ENCODE data around the gene SELPLG.
A peak's percentile ranks its signal among the peaks of the same experiment; 100 is the strongest.
"Not testable (repeated sequence)": the region's sequence is repeated elsewhere in the genome, so short reads cannot be mapped to it uniquely, and the experiment has no call there.

SELPLG gene

DNA sequence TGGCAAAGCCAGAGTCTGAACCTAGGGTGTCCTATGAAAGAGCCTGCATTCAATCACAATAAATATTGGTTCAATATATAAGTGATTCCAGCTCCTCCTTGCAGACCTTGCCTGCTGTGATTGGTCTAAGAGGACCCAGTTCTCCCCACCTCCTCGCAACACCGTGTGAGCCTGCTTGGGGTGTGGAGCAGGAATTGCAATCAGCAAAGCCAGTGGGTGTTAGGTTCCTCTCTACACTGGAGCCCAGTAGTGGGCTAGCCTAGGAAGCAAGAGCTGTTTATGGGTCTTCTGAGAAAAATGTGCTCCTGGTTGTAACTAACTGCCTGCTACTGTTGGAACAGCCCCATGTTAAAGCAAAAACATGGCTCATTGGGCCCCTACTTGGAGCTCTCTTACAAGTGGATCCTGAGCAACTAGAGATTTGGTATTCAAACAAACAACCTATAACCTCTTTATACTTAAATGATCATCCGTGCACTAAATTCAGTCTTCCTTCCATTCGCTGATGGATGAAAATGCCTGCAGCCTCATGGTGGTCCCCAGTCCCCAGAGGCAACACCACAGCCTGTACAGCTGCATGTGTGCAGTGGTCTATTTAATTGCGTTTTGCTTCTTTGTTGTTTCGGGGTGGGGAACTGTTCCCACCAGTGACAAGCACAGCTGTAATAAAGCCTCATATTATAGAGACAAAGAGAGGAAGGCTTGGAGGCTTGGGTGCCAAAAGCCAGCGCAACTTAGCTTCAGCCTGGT lies 3.7 kb upstream of the SELPLG start:
- no peak for DNase-seq

DNA sequence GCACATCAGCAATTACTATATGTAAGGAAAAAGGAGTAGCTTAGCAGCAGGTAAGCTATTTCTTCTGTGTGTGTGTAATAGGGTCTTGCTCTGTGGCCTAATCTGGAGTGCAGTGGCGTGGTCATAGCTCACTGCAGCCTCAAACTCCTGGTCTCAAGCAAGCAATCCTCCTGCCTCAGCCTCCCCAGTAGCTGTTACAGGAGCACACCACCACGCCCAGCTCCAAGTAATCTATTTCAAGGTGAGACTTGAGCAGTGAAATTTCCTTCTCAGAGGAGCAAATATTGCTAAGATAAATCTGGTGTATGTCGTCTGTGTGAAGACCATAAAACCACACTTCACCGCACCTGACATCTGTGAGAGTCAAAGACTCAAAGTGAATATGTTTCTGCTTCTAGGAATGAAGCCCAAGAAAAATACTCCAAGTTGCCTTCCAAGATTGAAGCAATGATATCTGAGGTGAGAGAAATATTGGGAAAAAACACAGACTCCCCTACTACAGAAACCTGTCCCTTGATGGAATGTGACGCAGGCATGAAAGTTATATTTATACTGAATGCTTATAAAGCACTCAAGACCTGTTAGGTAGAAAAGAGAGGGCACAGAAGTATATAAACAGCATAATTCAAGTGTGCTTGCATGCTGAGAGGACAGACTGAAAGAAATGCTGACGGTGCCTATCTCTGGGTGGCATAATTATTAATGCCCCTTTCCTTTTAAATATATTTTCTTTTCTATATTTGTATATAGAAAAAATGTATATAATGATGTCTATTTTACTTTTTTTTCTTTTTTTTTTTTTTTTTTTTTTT lies 2.5 kb upstream of the SELPLG start:
- DNase-seq, result peak in 1 of 3 experiments; percentile 34

DNA sequence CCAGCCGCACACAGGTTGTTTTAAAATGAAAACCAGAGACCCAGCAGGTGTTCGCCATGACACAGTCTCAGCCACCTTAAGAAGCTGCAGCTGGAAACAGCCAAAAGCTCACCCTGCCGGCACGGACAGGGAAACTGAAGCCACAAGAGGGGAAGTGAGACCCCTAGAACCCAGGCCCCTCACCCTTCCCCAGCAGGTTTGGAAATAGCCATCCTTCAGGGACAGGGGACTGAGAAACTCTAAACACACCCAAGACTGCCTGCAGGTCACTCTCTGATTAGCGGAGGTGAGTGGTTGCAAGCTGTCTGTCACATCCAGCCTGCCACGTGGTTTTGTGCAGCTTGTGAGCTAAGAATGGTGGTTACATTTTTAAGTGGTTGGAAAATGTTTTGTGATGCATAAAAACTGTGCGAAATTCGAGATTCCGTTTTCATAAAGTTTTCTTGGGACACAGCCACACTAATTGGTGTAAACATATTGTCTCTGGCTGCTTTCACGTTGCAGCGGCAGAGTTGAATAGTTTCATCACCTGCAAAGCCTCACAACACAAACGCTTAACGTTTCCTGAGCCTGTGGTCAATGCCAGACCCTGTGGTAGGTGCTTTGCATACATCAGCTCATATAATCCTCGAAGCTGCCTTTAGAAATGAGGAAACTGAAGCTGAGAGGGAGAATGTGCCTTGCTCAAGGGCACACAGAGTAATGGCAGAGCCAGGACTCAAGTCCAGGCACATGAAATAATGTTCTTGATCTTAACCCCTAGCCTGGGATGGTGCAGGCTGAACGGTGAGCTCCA lies 1.7 kb upstream of the SELPLG start:
- peak; percentile 21 to 80 (median 43) for DNase-seq

DNA sequence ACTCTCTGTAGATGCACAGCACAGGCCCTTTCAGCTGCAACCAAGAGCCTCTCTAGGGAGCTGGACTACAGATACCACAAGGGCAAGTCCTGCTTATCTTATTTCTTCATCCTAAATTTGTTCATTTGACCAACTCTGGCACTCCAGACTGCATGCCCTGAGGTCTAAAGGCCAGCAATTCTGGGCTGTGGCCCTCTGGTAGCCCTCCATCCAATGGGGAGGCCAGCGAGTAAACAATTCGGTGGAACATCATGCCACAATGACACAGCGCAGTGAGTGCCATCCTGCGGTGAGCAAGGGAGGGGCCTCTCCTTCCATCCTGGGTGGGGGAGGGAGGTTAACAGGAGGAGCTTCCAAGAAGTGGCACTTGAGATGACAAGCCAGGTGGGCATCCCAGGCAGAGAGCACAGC lies 652 bp upstream of the SELPLG start:
- peak; percentile 36 to 98 (median 82) for DNase-seq

DNA sequence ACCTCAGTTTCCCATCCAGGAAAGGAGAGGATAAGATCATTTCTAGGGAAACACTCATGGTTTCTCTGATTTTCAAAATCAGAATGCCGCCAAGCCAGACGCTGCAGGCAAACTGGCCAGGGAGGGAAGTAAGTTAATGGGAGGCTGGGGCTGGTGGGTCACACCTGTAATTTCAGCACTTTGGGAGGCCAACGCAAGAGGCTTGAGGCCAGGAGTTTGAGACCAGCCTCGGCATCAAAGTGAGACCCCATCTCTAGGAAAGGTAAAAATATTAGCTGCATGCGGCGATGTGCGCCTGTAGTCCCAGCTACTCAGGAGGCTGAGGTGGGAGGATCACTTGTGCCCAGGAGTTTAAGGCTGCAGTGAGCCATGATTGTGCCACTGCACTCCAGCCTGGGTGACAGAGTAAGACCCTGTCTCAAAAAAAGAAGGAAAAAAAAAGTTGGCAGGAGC lies 587 bp downstream of the SELPLG start:
- no peak for DNase-seq

DNA sequence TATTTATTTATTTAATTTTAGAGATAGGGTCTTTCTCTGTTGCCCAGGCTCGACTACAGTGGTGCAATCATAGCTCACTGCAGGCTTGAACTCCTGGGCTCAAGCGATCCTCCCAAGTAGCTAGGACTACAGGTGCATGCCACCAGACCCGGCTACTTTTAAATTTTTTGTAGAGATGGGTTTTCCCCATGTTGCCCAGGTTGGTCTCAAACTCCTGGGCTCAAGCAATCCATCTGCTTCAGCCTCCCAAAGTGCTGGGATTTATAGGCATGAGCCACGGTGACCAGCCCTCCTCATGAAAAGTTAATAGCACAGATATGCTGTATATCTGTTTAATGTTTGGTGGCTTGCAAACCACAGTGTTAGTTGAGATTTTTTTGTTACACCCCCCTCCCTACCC lies 2.4 kb downstream of the SELPLG start:
- DNase-seq, result not testable (repeated sequence)

DNA sequence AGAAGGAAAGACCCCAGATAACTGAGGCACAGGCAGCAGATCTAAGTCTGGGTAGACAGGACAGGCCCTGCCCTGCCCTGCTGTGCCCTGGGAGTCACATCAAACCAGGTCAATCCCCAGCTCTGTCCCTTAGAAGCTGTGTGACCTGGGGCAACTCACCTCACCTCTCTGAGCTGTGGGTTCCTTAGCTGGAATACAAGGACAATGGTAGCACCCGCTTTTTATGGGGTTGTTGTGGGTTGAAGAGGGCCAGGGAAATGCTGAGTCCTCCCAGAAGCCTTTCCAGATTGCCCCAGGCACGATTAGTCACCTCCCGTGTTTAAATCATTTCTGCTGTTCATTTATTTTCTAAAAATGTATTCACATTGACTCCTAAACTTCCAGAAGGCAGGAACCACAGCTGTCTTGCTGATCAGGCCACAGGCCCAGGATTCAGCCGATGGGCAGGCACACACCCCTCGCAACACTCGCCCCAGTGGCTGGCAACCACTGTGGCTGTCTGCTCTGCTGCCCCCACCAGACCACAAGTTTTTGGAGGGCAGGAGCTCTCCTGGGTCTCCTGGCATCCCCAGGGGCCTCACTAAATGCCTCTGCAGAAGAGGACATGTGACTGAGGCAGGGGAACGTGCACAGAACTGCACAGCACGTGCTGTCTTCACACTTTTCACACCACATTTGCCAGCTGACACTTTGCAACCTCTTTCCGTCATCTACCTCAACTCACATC lies 3.0 kb downstream of the SELPLG start:
- DNase-seq, result no peak

DNA sequence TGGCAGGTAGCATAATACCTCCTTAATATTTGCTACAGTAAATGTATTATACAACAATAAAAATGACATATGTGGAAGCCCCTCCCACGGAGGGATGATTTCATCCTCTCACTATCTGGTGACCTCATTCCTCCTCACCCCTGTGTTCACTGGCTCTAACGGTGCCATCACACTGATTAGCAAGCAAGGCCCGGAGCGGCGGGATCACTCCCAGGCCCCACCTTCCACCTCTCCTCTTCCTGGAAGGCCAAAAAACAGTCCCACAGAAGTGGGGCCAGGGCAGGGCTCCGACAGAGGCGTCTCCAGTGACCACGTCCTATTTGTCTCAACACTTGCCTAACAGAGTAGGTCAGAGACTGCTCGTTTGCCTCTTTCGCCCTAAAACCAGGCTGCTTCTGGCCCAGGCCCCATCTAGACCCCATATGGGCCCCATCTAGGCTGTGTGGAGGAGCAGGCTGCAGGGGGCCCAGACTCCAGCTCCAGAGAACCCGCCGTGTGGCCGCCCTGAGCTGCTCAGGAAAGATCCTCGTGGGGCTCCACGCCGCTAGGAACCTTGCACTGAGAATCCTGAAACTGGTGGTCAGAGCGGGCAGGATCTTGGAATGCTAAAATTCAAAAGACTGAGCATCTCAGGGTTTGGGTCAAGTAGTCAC lies 3.7 kb downstream of the SELPLG start:
- no peak for DNase-seq

DNA sequence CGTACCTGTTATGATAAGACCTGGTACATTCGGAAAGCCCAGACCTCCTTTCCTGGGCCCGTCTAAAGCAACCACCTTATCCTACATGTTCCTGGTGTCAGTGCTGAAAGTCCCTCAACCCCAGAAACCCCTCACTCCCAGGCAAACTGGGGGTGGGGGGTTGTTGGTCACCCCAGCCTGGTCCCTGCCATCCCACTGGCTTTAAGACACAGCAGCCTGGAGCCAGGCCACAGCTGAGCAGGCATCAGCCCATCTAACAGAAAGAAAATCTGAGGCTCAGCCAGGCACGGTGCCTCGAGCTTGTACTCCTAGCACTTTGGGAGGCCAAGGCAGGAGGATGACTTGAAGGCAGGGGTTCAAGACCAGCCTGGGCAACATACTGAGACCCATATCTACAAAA lies 4.5 kb downstream of the SELPLG start:
- DNase-seq, result no peak

DNA sequence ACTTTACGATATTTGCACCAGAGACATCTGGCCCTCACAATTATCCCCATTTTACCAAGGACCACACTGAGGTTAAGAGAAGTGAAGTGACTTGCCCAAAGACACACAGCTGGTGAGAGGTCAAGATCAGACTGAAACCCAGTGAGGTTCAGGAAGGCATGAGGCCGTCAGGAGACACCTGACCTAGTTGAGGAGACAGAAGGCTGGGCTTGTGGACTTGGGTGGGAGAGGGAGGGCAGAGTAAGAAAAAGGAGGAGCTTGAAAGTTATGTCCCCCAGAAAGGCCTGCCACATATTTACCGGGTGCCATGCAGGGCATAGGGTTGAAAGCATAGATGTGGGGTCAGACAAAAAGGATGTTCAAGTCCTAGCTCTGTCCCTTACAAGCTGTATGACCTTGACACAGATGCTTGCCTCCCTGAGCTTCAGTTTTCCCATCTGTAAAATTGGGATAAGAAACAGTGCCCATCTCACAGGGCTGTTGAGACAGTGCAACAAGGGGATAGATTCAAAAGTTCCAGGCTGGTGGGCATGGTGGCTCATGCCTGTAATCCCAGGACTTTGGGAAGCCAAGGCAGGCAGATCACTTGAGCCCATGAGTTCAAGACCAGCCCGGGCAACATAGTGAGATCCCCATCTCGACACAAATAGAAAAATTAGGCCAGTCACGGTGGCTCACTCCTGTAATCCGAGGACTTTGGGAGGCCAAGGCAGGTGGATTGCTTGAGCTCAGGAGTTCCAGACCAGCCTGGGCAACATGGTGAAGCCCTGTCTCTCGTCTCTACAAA lies 6.4 kb downstream of the SELPLG start:
- DNase-seq, result no peak

DNA sequence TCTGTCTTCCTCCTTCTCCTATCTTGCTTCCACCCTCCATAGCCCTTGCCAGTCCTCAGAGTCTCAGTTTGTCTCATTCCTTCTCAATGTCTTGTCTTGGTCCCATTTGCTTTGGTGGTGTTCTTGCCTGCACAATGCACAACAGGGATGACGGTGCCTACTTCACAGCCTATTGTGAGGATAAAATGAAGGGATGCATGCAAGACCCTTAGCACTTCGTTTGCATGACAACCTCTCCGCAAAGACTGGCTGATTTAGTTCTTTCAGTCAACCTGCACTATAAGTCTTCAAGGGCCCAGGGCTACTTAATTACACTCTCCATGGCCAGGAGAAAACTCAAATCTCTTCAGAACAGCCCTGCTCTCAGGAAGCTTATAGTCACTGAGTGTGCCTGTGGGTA lies 8.5 kb downstream of the SELPLG start:
- no peak for DNase-seq

DNA sequence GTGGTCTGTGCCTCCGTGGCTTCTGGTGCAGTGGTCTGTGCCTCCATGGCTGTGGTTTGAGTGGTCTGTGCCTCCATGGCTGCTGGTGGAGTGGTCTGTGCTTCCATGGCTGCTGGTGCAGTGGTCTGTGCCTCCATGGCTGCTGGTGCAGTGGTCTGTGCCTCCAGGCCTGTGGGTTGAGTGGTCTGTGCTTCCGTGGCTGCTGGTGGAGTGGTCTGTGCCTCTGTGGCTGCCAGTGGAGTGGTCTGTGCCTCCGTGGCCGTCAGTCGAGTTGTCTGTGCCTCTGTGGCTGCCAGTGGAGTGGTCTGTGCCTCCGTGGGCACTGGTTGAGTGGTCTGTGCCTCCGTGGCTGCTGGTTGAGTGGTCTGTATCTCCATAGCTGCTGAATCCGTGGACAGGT lies 10.1 kb downstream of the SELPLG start:
- DNase-seq, result no peak

DNA sequence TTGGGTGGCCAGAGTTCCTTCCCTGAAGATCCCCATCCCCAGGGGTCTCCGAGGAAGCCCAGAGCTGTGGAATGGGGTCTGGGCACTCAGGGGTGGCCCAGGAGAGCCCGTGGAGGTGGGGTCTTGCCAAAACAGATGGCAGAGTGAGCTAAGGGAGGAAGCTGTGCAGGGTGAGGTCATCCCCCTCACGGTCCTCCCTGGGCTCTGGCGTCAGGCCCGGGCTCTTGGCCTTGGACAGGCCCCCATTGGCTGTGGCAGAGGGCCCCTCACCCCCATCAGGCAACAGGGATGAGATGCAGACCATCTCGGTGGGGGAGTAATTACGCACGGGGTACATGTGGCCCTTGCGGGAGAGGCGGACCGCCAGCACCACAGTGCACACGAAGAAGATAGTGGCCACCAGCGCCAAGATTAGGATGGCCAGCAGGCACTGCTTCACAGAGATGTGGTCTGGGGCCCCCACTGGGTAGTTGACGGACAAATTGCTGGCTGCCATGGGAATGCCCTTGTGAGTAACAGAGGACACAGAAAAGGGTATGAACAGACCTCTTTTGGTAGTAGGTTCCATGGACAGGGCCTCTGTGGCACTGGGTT lies 10.7 kb downstream of the SELPLG start:
- no peak for DNase-seq

DNA sequence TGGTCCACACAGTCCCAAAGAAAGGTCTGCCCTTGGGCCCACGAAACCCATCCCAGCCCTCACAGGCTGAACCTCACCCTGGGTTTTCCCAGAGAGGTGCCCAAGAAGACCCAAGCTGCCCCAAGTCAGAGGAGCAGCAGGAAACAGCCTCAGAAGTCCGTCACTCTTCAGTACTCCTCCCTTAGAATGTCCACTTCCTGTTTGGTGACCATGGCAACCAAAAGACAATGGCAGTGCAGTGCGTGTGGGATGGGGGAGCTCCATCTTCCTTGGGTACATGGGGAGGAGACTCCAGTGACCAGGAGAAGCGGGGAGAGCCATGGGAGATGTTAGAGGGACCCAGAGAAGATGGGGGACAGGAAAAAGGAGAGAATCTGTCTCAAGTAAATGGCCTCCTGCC lies 11.3 kb downstream of the SELPLG start:
- DNase-seq, result peak in 2 of 3 experiments; percentile 37 to 76

DNA sequence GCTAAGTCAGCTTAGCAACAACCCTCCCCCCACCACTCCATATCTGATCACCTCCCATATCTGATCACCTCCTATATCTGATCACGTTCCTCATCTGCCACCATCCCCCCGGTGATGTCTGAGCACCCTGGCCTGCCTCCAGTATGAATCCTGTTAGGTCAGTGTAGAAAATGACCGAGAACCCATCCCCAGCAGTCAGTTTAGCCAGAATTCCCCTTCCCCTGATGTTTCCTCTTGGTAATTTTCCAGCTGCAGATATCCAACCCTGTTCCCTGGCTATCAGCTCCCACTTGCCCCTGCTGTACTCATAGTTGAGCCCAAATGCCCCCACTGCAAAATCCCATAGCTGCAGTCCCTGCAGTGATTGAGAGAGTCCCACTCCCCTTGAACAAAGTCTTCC lies 12.5 kb downstream of the SELPLG start:
- DNase-seq, result no peak

DNA sequence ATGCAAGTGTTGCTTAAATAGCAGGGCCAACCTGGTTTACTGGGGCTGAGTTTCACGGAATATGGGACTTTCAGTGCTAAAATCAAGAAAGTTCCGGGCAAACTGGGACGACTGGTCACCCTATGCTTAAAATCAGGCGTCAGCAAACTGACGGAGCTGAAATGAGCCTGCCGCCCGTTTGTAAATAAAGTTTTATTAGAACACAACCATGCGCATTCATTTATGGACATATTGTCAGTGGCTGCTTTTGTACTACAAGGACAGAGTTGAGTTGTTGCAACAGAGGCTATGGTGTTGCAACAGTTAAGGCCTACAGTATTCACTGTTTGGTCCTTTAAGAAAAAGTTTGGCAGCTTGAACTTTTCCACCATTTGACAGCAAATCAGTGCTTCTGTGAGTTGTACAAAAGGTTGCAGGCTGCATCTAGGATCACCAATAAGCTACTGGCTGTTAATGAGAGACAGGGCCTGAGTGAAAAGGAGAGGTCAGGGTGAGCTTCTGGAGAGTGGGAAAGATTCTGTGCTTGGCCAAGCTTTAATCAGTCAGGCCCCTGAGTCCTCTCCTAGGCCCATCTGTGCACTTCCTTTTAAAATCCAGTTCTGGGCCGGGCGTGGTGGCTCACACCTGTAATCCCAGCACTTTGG lies 13.3 kb downstream of the SELPLG start:
- DNase-seq, result no peak

DNA sequence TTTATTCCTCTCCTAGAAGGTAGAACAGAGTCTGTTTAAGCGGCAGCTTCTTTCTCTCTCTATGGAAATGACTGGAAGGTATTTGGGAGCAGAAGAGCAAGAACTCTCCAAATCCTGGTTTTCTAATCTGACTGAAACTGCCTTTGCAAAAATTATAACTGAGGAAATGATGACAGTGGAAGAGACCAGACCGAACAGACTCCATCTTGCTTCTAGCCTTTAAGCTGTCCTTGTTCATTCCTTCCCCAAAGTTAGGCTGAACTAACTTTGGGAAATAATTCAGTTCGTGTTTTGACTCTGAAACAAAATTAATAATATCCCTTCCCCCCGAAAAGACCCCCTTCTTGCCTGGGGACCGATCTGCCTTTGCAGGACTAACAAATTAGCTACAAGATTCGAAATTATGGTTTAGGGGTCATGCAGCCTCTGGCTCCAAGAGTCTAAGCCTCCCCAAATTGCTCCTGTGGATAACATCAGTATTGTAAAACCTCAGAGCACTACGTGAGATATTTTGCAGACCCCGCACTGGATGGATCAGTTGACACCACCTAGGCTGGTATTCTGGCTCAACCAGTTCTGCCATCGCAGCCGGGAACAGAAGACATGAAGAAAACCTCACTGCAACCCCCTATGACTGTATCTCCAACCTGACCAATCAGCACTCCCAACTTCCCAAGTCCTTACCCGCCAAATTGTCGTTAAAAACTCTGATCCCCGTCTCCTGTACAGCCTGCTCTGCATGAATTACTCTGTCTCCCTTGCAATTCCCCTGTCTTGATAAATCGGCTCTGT lies 14.1 kb downstream of the SELPLG start:
- DNase-seq, result no peak

DNA sequence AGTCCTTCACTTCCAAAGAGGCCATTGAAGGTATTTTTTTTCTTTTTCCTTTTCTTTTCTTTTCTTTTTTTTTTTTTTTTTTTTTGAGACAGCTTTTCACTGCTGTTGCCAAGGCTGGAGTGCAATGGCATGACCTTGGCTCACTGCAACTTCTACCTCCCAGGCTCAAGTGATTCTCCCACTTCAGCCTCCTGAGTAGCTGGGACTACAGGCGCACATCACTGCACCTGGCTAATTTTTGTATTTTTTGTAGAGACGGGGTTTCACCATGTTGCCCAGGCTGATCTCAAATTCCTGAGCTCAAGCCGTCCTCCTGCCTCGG lies 14.8 kb downstream of the SELPLG start:
- DNase-seq, result not testable (repeated sequence)

DNA sequence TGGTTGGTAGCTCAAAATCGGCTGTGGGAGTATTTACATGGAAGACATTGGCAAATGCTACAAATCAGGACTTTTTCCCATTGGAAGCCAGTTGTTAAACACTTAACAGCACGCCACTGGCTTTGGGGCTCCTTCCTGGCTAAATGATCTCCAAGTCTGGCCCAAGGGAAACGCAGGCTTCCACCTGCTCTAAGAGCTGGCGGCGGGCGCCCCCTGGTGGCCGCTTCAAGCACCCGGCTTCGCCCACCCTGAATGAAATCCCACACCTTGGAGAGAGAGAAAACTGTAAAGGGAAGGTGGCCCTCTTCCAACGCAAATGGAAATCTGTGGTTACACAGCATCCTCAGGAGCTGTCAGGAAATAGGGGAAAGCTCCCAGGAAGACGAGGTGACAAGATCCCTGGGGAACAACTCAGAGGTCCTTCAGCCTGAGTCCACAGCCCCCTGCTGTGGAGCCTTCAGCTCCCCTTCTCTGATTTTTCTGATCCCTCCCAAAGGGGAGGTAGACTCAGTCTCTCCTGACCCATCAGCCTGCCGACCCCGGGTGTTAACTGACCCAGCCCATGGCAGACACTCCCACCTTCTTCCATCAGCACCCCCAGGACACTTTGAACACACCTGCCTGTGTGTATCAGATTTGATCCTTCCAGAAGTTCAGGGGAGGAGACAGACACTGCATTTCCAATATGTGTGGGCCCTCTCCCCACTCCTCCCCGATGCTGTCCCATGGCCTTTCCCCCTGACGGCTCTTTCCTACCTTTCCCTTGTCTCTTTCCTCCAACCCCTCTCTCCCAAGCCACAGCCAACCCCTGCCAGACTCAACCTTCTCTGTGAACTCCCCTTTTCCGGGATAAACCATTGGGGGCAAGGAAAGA lies 15.4 kb downstream of the SELPLG start:
- peak; percentile 74 to 91 (median 89) for DNase-seq
